Measurements from ENCODE around the gene KLHL36.

KLHL36 gene

GRCh38 chr16:84699147-84699711 is 50.9 kb downstream of the KLHL36 start:
- DNase-seq (ENCODE audit: low read depth), result no peak

DNA sequence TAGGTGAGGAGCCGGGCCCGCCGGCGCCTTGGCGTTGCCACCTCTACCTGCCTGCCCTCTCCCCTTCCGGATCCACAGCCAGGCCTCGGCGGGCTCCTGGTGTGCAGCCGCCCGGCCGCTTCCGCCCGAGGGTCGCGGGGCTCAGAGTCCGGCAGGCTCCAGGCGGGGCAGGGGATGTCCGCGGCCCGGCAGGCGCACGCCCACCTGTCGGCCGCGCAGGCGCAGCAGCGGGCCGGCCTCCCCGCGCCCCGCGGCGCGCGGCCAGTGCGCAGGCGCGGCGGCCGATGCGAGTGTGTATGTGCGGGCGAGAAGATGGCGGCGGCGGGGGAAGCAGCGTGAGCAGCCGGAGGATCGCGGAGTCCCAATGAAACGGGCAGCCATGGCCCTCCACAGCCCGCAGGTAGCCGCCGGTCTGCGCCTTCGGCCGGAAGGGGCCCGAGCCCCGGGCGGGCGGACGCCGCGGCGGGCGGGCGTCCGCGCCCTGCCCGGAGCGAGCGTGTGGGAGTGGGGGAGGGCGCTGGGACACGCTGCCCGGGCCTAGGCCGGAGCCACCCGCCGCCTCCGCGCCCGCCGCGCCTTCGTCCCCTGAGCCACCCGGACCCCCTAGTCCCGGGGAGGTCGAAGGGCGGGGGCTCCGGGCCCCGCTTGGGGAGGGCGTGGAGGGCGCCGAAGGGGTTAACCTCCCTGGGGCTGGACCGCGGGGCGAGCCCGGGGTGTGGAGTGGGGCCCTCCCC is 51.6 kb downstream of the KLHL36 start, which contains the start of gene USP10:
USP10 (plus strand) TSS at position 289 of the 734 bp plus-strand sequence; CDS start at position 380, 91 bp downstream.
- DNase-seq (ENCODE audit: low read depth), result peak; percentile 67

DNA sequence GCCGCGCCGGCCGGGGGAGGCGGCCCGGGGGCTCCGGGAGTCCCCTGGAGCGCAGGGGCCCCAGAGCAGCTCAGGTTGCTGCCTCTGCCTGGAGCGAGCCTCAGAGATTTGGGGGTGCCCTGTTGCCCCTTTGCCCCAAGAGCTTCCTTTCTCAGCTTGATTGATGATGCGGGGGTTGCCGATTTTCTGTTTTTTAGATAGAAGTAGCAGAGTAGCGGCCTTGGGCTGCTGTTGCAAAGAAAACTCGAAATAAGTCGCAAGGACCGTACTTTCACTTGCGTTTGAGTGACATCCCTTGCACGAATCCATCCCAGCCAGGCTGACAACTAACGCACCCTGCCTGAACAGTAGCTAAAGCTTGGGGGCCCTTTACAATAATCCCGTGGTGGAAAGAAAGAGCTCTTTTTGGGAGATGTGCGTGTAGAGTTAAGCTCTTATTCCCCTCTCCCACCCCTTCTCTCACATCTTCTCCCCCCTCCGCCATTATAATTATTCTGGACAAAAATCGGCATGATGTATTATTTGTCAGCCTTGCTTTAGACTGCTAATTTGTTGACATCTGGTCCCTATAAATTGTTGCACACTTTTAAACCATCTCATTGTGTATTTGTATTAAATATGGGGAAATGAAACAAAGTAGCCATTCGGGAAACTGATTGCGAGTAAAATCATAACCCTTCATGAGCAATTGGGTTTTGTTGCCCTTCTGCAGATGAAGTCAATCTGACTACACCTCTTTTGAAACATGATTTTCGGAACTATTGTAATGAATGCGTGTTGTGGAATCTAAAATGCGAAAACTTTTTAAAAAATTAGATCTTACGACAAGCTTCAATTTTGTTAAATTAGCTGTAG is 52.4 kb downstream of the KLHL36 start:
- DNase-seq (ENCODE audit: low read depth), result no peak

DNA sequence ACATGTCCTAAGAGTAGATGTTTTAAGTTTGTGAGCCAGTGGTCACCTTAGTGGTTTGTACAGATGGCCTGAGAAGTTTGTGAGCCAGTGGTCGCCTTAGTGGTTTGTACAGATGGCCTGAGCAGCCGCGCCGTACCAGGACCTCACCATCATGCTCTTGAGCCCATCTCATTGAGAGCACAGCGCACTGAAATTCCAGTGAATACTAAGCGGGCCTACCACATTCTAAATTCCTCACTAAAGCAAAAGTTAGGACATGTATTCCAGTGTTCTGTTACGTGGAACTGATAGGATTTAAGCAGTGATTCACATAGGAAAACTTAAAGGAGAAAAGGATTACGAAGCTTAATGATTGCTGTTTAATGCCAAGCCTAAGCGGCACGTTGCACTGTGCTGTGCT is 55.4 kb downstream of the KLHL36 start:
- no peak for DNase-seq (ENCODE audit: low read depth)

DNA sequence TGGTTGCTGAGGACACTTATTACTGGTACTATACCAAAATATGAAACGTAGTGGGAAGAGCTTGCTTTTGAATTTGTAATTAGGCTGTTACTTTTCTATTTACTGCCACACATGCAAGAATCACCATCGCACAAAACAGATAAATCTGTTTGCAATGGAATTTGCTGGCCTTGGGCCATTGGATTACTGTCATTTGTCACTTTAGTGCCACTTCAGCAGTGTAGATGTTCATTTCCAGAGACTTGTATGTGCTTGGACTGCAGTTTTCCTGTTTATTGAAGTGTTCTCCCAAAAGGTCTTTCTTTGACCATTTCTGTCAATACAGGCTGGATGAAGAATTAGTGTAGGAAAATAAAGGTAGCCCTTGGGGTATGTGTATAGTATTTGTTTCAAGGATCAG is 55.9 kb downstream of the KLHL36 start:
- DNase-seq (ENCODE audit: low read depth), result no peak

DNA sequence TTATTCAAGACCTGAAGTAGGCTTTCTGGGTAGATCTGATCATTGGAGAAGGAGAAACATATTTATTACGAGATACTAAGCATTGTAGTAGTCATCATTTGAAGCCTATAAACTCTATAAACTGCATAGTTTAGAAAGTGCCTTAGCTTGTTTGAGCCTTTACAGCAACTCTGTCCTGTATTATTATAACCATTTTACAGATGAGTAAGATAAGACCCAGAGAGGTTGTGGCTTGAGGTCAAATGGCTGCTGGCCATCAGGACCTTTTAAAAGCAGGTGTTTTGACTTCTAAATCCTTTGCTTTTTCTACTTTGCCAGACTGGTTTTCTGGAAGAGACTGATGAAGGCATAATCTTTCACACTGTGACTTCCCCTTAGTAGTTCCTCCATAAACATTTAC is 58.5 kb downstream of the KLHL36 start:
- no peak for DNase-seq (ENCODE audit: low read depth)

DNA sequence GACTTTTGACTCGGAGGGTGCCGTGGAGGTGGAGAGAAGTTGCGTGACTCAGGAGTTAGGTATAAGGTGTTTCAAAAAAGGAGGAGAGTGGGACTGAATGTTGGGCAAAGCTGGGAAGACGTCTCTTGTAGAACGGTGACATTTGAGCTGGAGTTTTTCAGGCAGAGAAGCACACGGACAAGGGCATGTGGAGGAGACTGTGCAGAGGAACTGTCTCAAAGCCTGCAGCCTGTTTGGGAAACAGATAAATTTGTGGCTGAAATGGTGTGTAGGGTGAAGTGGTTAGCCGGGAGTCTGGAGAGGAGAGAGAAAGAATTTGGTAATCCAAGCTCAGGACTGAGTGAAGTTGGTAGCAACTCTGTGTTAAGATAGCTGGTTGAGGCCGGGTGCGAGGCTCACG is 61.3 kb downstream of the KLHL36 start:
- DNase-seq (ENCODE audit: low read depth), result no peak

DNA sequence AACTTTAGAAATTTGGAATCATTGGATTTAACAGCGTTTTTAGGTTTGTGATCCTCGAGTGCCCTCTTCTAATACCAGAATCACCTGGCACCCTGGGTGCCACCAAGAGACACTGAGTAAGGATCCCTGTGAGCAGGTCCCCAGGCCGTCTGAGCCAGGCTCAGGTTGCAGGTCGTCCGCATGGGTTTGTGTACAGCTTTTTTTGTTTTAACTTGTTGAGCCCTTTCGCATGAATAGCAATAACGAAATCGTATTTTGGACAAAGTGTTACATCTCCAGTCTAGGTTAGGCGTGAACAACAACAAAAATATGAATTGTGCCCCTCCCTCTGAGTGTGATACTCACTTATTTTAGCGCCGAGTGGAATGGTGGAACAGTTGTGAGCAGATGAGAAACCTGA is 62.4 kb downstream of the KLHL36 start:
- DNase-seq (ENCODE audit: low read depth), result no peak
